Measurements from ENCODE around the gene PTPRH.

DNA sequence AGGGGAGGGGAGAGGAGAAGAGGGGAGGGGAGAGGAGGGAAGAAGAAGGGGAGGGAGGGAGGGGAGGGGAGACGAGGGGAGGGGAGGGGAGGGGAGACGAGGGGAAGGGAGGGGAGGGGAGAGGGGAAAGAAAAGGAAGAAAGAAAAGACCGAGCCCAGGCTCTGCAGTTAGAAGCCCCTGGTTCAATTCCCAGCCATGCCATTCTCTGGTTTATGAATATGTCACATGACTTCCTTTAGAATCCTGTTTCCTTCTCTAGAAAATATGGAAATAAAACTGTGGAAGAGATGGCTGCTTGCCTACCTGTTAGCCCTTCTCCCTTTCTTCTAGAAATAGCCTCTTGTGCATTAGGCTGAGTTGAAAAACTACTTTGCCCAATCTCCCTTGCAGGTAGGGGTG lies 74.6 kb downstream of the PTPRH start:
- TF ChIP-seq, protein P1, sequence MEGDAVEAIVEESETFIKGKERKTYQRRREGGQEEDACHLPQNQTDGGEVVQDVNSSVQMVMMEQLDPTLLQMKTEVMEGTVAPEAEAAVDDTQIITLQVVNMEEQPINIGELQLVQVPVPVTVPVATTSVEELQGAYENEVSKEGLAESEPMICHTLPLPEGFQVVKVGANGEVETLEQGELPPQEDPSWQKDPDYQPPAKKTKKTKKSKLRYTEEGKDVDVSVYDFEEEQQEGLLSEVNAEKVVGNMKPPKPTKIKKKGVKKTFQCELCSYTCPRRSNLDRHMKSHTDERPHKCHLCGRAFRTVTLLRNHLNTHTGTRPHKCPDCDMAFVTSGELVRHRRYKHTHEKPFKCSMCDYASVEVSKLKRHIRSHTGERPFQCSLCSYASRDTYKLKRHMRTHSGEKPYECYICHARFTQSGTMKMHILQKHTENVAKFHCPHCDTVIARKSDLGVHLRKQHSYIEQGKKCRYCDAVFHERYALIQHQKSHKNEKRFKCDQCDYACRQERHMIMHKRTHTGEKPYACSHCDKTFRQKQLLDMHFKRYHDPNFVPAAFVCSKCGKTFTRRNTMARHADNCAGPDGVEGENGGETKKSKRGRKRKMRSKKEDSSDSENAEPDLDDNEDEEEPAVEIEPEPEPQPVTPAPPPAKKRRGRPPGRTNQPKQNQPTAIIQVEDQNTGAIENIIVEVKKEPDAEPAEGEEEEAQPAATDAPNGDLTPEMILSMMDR (IDR thresholded peaks at IDR 0.05) = no peak
- no peak for TF ChIP-seq POLR2A (IDR thresholded peaks at IDR 0.05)

All from testis (tissue), 2 donors.